ENCODE results near the gene VAPA.

VAPA gene, protein sequence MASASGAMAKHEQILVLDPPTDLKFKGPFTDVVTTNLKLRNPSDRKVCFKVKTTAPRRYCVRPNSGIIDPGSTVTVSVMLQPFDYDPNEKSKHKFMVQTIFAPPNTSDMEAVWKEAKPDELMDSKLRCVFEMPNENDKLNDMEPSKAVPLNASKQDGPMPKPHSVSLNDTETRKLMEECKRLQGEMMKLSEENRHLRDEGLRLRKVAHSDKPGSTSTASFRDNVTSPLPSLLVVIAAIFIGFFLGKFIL

DNA sequence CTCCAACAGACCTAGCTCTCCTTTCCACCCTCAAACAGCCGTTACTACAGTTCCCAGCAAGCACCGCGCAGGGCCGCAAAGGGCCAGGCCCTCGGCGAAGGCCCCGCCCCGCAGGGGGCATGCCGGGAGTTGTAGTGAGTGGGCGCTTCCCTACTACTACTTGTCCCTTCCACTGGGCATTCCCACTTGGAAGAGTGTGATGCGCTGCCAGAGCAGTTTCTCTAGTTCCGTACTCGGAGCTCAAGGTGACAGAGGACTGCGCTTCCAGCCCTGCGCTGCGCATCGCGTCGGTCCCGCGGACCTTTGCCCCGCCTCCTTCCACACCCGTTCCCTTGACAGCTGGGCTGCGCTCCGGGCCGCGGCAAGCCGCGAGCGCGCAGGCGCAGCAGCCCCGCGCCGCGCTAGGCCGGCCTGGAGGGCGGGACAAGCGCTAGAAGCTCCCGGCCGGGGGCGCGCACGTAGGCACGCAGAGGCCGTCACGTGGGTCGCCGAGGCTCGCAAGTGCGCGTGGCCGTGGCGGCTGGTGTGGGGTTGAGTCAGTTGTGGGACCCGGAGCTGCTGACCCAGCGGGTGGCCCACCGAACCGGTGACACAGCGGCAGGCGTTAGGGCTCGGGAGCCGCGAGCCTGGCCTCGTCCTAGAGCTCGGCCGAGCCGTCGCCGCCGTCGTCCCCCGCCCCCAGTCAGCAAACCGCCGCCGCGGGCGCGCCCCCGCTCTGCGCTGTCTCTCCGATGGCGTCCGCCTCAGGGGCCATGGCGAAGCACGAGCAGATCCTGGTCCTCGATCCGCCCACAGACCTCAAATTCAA is at the start of gene VAPA:
Gene VAPA (plus strand): TSS at position 491 of the 808 bp plus-strand sequence. CDS start 241 bp downstream, at position 732.
- DNase-seq (ENCODE audit: low read depth in 2 of 2) = peak; percentile 85 to 94

DNA sequence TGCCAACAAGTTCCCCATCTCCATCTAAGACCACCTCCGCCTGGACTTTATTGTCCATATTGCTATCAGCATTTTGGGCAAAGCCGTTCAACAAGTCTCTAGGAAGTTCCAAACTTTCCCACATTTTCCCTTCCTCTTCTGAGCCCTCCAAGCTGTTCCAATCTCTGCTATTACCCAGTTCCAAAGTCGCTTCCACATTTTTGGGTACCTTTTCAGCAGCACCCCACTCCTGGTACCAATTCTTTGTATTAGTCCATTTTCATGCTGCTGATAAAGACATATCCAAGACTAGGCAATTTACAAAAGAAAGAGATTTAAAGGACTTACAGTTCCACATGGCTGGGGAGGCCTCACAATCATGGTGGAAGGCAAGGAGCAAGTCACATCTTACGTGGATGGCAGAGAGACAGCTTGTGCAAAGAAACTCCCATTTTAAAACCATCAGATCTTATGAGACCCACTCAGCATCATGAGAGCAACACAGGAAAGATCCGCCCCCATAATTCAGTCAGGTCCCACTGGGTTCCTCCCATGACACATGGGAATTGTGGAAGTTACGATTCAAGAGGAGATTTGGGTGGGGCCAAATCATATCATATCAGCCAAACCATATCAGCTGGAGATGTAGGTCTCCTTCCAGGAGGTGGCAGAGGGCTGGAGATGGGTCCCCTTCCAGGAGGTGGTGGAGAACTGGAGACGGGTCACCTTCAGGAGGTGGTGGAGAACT is 47.9 kb upstream of the VAPA start:
- no peak for DNase-seq (ENCODE audit: low read depth in 2 of 2)

DNA sequence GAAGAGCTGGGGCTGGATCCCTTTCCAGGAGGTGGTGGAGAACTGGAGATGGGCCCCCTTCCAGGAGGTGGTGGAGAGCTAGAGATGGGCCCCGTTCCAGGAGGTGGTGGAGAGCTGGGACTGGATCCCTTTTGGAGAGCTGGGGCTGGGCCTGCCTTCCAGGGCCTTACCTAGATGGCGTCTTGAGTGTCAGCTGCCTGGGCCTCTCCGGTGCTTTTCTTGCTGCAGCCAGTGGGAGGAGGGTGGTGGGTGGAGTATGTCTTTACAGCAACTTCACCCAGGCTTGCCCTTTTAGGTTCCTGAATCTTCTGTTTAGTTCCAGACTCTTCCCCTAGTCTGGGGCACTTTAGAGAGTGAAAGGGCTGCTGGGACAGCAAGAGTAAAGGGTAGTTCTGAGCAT is 47.2 kb upstream of the VAPA start:
- DNase-seq (ENCODE audit: low read depth in 2 of 2) = no peak

DNA sequence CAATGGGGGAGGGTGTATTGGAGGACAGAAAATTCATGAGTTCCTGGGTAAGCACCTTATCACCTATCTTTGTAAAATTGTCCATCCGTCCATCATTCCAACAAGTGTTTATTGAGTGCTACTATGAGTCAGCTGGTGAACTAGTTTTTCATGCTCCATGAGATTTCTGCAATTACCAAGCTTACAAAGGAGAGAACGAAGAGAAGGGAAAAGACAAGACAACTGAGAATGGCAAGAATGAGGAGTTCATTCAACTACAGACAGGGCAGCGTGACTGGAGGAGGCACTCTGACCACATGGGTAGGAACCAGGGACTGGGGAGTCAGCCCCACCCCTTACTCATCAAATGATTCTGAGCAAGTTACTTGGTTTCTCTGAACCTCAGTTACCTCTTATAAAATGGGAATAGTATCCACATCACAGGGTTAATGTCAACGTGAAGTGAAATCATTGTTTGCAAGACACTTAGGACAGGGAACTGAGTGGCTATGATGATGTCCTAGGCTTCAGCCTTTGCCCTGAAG is 46.7 kb upstream of the VAPA start:
- DNase-seq (ENCODE audit: low read depth in 2 of 2) = no peak

DNA sequence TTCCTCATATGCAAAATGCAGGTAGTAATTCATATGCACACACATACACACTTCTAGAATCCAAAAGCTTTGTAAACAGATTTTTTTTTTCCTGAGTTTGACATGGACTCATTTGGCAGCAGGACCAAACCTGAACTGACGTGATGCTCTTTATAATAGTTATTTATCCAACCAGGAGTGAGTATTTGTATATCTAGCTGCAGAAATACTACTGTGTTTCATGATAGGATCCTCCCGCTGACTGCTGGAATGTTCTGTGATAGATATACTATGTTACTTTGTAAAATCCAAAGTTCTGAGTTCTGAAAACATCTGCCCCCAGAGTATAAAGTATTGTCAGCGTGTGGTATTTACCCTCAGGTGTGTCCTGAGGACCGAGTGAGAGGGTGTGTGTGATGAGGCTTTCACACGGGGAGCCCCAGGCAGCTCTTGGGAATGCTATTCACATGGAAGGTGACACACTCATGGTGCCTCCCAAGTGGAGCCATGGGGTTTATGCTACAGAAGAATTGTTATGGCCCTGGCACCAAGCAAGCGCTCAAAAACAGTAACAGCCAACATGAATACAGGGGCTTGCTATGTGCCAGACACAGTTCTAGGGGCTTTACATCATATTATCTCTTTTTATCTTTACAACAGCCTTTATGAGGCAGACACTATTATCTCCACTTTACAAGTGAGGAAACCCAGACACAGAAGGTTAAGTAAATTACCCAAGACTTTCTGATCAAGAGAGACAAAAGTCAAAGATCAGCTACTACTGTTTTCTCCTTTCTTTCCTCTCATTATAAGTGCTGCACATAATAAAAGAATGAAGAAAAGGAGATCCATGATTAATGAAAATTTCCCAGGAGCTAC is 44.7 kb upstream of the VAPA start:
- no peak for DNase-seq (ENCODE audit: low read depth in 2 of 2)

DNA sequence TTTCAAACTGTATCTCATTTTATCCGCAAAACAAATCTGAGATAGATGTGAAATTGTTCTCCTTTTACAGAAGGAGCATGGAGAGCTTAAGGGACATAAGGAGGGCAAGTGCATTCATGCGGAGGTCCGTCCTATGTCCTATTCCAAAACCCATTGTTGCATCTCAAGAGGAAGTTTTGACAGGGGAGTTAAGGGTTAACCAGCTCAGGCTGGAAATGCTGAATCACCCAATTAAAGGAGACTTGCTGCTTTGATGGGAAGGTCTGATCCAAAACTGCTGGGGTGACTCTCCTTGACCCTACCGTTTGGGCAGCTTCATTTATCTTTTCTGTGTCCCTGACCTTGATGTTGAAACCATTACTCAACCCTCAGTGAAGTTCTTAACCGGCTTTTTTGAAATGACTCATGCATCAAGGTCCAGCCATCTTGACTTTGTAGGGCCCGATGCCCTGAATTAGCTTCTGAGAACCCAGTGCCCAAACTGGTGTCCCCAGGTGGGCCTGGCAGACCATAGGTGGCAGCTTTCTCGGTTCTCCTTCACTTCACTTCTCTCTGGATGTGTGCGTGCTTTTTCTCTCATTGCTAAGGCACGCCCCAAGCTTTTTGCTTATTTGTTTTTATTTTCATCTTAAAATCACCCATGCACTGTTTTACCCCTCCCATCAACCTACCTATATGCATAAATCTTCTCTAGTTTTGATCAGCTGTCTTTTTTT is 43.9 kb upstream of the VAPA start:
- no peak for DNase-seq (ENCODE audit: low read depth in 2 of 2)

DNA sequence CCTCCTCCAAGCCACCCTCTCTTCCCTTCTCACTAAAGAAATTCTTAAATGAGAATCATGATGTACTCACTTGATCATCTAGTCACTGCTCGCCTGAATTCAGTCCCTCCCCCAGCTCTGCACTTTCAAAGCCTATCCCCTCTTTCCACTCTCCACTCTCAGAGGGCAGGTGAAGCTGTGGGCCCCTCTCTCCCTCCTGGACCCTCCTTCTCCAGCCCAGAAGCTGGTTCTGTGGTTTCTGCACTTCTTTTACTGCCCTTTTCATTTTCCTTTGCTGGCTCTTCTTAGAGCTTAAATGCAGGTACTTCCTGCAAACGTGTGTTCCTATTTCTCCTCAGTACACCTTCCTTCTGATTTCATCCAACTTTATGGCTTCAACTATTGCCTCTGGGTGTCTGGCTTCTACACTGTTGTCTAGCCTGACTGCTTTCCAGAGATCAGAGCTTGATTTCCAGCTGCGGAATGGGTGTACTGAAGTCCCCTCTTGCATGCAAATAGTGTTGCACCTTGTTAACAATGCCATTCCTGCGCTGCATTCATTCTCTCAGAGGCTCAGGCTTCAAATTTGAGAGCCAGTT is 43.3 kb upstream of the VAPA start:
- no peak for DNase-seq (ENCODE audit: low read depth in 2 of 2)

DNA sequence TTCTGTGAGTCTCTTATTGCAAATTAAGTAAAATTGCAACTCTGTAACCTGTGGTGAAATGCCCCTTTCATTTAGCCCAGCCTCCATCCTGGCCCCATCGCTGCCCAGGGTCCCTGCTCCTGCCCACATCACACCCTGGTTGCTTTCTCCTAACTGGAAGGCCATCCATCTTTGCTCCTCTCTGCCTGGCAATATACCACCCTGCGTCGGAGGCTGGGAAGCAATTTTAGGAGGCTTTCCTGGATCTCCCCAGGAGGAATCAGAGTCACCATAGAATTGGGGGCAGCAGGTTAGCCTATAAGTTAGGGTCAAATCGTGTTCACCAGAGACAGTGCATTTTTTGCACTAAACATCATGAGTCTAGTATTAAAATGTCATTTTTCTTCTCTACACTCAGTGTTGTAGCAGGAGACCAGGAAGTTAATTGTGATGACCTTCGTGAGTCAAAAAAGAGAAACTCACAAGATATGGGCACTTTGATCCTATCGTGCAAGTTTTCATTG is 42.5 kb upstream of the VAPA start:
- DNase-seq (ENCODE audit: low read depth in 2 of 2) = no peak

DNA sequence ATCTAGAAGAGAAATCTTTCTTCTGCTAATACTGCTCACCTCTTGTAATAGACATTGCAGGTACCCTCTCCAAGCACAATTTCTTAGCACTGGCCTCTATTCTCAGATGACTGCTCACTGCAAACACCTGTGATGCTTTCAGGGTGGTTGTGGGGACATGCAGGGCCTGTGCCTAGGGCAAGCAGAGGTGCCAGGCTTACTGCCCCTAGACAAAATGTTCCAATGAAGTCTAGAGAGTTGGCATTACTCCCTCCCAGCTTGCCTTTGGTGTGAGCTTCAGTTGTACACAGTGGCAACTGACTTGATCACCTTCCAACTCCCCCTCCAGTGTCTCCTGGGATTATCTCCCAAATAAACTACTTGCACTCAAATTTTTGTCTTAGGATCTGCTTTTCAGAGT is 41.0 kb upstream of the VAPA start:
- no peak for DNase-seq (ENCODE audit: low read depth in 2 of 2)

DNA sequence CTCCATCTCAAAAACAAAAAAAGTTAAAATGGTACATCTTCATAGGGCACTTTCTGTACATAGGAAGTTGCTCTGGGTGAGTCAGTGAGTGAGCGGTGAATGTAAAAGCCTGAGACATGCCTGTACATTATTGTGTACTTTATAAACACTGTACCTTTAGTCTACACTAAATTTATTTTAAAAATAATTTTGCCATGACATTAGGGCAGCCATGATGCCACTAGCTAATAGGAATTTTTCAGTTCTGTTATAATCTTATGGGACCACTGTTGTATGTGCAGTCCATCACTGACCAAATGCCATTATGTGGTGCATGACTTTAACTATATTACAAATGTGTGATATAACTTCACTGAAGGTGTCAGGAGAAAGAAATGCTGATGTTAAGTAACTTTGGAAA is 39.1 kb upstream of the VAPA start:
- no peak for DNase-seq (ENCODE audit: low read depth in 2 of 2)

DNA sequence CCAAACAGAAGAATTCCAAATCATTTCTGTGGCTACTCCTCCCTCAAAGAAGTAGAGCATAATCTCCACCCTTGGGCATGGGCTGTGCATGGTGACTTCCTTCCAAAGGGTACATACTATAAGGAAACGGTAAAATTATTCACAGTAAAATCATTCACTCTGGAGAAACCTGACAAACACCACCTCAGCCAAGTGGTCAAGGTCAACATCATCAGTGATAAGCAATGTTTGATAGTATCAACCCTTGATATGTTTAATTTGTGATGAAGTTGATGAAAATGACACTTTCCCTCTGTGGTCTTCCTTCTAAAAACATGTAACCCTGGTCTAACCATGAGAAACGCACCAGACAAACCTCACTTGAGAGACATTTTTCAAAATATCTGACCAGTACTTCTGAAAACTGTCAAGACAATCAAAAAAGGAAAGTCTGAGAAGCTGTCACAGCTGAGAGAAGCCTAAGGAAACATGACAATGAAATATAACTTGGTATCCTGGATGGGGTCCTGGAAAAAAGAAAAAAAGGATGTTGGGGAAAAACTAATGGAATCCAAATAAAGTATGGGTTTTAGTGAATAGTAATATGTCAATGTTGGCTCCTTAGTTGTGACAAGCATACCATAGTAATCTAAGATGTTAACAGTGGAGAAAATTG is 37.5 kb upstream of the VAPA start:
- DNase-seq (ENCODE audit: low read depth in 2 of 2) = no peak

DNA sequence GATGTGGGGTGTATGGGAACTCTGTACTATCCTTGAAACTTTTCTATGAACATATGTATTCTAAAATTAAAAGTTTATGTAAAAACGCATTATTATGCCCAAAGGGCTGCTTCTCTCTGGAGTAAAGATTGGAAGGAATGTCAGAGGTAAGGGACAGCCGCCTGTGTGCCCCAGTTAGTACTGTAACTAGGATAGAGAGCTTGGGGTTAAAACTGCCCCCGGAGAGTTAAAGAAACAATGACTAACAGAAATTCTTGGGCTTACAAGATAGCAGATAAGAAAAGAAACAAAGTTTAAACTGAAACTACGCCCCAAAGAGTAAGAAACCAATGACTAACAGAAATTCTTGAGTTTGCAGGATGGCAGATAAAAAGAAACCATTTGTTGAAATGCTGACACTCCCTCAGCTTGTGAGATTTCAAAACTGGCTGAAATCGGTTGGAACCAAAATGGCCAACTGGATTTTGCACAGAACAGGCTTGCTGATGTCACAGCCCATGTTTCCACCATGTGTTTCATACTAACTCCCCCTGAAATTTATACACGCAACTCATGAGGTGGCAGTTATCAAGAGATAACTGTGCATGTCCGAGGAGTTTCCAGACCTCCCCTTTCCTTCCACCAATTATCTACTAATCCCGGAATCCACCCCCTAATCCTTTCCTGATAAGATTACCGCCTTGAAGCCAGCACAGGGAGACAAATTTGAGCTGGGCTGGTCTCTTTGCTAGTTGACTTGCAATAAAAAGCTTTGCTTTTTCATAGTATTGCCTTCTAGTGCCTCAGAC is 36.8 kb upstream of the VAPA start:
- no peak for DNase-seq (ENCODE audit: low read depth in 2 of 2)

DNA sequence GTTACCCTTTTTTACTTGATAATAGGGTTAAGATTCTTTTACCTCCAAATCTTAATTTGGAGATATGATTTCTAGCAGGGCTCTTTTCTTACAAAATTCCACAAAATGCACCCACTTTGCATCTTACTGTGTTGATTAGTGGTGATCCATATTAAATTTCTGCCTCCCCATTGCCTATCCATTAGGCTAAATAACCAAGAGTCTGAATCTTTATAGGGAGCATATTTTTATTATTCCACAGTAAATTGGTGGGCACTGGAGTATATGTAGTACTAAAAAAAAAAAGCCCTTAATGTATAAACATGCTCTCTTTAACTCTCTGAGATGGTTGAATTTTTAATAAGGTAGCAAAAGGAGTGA is 36.2 kb upstream of the VAPA start:
- no peak for DNase-seq (ENCODE audit: low read depth in 2 of 2)

DNA sequence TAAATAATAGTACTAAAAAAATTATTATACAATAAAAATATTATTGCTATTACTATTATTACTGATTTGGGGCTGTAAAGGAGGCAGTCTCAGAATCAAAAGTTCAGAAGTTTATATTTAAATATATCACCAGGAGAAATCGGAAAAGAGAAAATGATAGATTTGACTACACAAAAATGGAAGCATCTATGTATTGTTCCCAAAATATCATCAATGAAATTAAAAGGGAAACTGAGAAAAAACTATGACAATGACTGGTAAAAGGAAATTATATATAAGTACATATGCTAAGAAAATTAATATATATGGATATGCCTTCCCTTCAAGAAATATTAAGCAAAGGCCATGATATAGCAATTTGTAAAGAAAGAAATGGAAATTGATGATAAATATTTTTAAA is 35.7 kb upstream of the VAPA start:
- no peak for DNase-seq (ENCODE audit: low read depth in 2 of 2)

DNA sequence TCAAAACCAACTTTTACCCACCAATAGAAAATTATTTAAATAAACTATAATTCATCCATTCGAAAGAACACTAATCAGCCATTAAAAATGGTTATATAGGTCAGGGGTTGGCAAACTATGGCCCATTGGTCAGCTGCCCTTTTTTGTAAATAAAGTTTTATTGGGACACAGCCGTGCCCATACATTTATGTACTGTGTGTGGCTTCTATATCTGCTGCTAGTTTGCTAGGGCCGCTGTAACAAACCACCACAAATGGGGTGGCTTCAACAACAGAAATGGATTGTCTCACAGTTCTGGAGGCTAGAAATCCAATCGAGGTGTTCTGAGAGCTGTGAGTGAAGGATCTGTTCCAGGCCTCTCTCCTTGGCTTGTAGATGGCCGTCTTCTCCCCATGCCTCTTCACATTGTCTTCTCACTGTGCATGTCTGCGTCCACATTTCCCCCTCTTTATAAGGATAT is 35.0 kb upstream of the VAPA start:
- no peak for DNase-seq (ENCODE audit: low read depth in 2 of 2)

DNA sequence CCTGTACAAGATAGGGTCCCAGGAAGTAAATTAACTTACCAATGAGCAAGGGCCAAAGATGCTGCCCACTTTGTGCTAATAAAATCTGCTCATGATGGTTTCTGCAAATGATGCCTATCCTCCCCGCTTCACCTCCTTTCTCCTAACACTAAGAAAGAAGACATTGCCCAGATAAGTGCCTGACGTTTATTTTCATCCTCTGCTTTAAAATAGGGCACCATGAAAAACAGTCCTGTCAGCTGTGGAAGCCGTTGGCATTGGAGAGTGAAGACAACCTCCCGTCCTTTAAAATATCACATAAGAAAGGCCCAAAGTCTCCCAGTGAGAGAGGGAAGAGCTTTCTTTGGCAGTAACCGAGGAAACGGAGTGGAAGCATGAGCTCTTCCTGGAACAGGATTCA is 29.7 kb upstream of the VAPA start:
- no peak for DNase-seq (ENCODE audit: low read depth in 2 of 2)

DNA sequence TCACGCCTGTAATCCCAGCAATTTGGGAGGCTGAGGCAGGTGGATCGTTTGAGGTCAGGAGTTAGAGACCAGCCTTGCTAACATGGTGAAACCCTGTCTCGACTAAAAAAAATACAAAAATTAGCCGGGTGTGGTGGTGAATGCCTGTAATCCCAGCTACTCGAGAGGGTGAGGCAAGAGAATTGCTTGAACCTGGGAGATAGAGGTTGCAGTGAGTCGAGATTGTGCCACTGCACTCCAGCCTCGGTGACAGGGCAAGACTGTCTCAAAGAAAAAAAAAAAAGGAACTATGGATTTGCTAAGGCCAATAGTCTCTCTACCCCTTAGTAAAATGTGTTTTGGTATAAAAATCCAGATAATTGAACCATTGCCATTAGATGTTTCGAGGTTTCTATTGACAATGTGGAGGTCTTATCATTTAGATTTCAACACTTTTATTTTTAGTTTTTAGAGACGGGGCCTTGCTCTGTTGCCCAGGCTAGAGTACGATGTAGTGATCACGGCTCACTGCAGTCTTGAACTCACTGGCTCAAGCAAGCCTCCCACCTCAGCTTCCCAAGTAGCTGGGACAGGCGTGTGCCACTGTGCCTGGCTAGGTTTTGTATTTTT is 29.2 kb upstream of the VAPA start:
- no peak for DNase-seq (ENCODE audit: low read depth in 2 of 2)

DNA sequence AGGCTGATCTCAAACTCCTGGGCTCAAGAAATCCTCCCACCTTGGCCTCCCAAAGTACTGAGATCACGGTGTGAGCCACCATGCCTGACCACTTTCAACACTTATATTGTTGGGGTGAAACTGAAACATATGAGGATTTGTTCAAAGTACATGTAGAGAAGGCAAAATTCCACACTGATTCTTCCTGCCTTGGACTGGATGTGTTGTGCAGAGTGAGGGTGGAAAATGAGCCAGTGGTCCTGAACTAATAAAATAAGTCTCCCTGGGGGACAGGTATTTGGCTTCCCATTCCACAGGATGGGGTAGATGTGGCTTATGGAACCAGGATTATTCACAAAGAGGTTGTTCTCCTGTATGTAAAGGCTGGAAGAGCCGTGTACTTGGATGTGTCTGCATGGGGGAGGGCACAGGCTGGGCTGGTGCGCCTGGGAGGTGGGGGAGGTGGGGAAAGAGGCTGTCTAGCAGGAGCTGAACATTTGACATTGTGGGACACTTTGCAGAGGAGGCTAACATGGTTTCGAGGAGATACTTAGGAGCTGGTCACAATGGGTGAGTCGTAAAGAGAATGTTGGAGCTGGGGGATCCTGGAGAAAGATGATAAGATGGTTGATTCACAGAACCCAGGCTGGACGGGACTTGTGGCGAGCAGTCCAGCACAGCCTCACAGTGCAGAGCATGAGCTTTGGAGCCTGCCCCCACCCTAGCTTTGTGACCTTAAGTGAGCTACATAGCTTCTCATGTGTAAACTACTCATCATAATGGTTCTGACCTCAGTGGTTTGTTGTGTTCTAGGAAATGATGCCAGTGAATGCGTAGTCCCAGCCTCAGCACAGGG is 28.4 kb upstream of the VAPA start, which contains the start of gene TXNDC2:
Gene TXNDC2 (plus strand): TSS at position 804 of the 835 bp plus-strand sequence. CDS start 708 bp downstream, outside the sequence.
- no peak for DNase-seq (ENCODE audit: low read depth in 2 of 2)

All from stimulated activated CD8-positive, alpha-beta memory T cell treated with anti-CD3 and anti-CD28 coated beads, Interleukin-7, amount 100 ng/mL, for 4 hours (primary cell).